Stomach smooth muscle (tissue), 2 donors: ENCODE data around the gene RNF217.
"Not testable (repeated sequence)": the region's sequence is repeated elsewhere in the genome, so short reads cannot be mapped to it uniquely, and the experiment has no call there.

Experiments used
- H3K27ac ChIP-seq: one replicate; pipeline ENCODE4 v1.7.0; 2013; ENCODE audit warnings: mild to moderate bottlenecking, low read length, inconsistent platforms
- H3K27me3 ChIP-seq, 2 donors: one replicate each; pipeline ENCODE4 v1.7.0; 2013; ENCODE audit warnings: low read length in 2 of 2; ENCODE audit not compliant: insufficient read depth in 2 of 2, control insufficient read depth in 1 of 2
- H3K36me3 ChIP-seq, 2 donors: one replicate each; pipeline ENCODE4 v1.7.0; 2013; ENCODE audit warnings: low read length in 2 of 2; ENCODE audit not compliant: control insufficient read depth in 2 of 2, insufficient read depth in 2 of 2
- H3K4me1 ChIP-seq: one replicate; pipeline ENCODE4 v1.7.0; 2013; ENCODE audit warnings: low read length; ENCODE audit not compliant: control insufficient read depth, insufficient read depth
- H3K4me3 ChIP-seq, 2 donors: one replicate each; pipeline ENCODE4 v1.7.0; 2013; ENCODE audit warnings: low read length in 2 of 2
- H3K9ac ChIP-seq, 2 donors: one replicate each; pipeline ENCODE4 v1.7.0; 2013; ENCODE audit warnings: low read length in 2 of 2, mild to moderate bottlenecking in 1 of 2
- H3K9me3 ChIP-seq, 2 donors: one replicate each; pipeline ENCODE4 v1.7.0; 2013; ENCODE audit warnings: low read length in 2 of 2; ENCODE audit not compliant: control insufficient read depth in 2 of 2
- donor health status: healthy.
- donor health status: Pancreatic carcinoma.

RNF217 gene

DNA sequence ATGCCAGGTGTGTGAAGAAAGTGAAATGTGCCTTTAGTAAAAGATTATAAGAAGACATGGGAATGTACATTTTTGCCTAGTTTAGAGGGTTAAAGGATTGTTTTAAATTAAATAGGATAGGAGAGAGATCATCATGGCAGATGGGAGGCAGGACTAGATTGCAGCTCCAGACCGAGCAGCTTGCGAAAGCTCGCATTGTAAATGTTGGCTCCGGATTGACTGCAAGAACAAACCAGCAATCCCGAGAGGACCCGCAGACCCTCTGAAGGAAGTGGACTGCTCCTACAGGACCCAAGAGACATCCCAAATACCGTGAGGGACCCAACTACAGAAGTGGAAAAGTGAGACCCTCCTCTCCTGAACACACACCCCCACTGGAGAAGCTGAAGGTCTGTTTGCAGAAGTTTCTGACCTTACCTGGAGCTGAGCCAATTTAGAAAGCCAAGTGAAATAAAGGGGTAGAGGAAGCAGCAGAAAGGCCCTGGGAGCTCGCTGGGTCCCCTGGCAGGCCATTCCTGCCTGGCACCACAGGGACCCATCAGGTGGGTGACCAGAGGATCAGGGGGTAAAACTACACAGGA is 161.3 kb downstream of the RNF217 start:
- Histone ChIP-seq H3K27ac (no peak overlapping the region), H3K4me1 (no peaks in the 10 kb centered on the region), H3K36me3 (no peaks in the 10 kb centered on the region), H3K9me3 (no peaks in the 10 kb centered on the region), H3K9ac (no peak overlapping the region), H3K27me3 (no peaks in the 10 kb centered on the region), H3K4me3 (no peak overlapping the region)

DNA sequence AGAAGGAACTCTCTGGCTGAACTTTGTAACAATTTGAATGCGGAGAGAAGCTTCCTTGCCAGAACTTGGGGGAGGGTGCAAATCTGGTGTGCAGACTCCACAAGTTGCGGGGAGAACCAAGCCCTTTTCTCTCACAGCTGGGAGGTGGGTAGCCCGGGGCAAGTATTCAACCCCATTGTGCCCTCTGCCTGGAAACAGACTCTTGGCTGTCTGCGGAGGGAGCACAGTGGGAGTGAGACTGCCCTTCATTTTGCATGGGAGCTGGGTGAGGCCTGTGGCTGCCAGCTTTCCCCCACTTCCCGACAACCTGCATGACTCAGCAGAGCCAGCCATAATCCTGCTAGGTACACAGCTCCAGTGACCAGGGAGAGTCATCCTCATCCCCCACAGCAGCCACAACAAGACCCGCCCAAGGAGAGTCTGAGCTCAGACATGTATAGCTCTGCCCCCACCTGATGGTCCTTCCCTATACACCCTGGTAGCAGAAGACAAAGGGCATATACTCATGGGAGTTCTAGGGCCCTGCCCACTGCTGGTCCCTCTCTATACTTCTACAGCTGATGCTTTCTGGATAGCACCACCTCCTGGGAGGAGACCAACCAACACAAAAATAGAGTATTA is 161.9 kb downstream of the RNF217 start:
- no peak overlapping the region for H3K9ac ChIP-seq
- no peak overlapping the region for H3K4me3 ChIP-seq
- H3K27me3 ChIP-seq, result no peaks in the 10 kb centered on the region
- H3K36me3 ChIP-seq, result no peaks in the 10 kb centered on the region
- H3K9me3 ChIP-seq, result no peaks in the 10 kb centered on the region
- H3K4me1 ChIP-seq, result no peaks in the 10 kb centered on the region
- H3K27ac ChIP-seq, result no peak overlapping the region

DNA sequence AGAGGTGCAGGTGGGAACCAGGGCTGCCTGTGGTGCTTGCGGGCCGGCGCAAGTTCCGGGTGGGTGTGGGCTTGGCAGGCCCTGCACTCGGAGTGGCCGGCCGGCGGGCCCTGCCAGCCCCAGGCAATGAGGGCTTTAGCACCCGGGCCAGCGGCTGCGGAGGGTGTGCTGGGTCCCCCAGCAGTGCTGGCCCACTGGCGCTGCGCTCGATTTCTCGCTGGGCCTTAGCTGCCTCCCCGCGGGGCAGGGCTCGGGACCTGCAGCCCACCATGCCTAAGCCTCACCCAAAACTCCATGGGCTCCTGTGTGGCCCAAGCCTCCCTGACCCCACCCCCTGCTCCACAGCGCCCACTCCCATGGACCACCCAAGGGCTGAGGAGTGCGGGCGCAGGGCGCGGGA is 163.6 kb downstream of the RNF217 start:
- H3K36me3 ChIP-seq, H3K4me1 ChIP-seq, H3K27ac ChIP-seq, H3K9ac ChIP-seq, H3K4me3 ChIP-seq, H3K9me3 ChIP-seq, H3K27me3 ChIP-seq: not testable (repeated sequence)

DNA sequence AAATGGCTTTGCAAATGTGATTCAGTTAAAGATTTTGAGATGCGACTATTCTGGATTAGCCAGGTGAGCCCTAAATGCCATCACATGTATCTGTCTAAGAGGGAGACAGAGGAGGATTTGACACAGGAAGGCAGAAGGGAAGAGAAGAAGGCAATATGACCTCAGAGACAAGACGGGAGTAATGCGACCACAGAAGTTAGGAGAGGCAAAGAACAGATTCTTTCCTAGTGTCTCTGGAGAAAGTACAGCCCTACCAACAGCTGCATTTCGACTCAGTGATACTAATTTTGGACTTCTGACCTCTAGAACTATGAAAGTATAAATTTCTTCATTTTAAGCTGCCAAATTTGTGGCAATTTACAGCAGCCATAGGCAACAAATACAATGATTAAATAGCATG is 167.1 kb downstream of the RNF217 start:
- H3K4me1 ChIP-seq, result no peaks in the 10 kb centered on the region
- H3K27me3 ChIP-seq, result no peaks in the 10 kb centered on the region
- no peaks in the 10 kb centered on the region for H3K9me3 ChIP-seq
- no peak overlapping the region for H3K9ac ChIP-seq
- no peak overlapping the region for H3K4me3 ChIP-seq
- H3K27ac ChIP-seq, result no peak overlapping the region
- no peaks in the 10 kb centered on the region for H3K36me3 ChIP-seq

DNA sequence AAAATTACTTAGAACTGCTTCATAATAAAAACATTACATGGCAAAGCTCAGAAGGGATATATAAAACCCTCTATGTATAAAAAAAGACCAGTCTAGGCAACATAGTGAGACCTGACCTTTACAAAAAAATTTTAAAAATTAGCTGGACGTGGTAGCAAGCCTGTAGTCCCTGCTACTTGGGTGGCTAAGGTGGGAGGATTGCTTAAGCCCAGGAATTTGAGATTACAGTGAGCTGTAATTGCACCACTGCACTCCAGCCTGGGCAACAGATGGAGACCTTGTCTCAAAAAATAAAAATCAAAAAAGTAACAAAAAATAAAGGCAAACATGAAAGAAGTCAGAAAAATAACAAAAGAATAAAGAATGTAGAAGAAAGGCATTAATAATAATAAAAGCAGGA is 169.8 kb downstream of the RNF217 start:
- no peak overlapping the region for H3K9ac ChIP-seq
- no peaks in the 10 kb centered on the region for H3K27me3 ChIP-seq
- H3K36me3 ChIP-seq, result no peaks in the 10 kb centered on the region

DNA sequence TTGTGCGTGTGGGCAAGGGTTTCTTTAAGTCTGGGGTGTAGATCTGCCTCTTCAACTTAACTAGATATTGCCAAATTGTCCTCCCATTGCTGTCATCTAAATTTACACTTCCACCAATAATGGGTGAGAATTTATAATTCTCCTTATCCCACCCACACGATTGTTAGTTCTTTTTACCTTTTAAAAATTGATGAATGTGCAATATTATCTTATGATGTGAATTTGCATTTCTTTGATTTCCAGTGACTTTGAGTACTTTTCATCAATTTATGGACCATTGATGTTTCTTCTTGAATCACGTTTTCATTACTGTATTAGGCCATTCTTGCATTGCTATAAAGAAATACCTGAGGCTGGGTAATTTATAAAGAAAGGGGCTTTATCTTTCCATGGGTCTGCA is 174.1 kb downstream of the RNF217 start:
- Histone ChIP-seq H3K9me3 (no peaks in the 10 kb centered on the region), H3K27me3 (no peaks in the 10 kb centered on the region), H3K4me3 (no peak overlapping the region), H3K4me1 (no peaks in the 10 kb centered on the region), H3K9ac (no peak overlapping the region), H3K36me3 (no peaks in the 10 kb centered on the region), H3K27ac (no peak overlapping the region)

More for the DNA sequence above, 169.8 kb downstream of the RNF217 start:
- H3K4me3 ChIP-seq, result no peak overlapping the region
- no peaks in the 10 kb centered on the region for H3K4me1 ChIP-seq
- no peak overlapping the region for H3K27ac ChIP-seq
- no peaks in the 10 kb centered on the region for H3K9me3 ChIP-seq

DNA sequence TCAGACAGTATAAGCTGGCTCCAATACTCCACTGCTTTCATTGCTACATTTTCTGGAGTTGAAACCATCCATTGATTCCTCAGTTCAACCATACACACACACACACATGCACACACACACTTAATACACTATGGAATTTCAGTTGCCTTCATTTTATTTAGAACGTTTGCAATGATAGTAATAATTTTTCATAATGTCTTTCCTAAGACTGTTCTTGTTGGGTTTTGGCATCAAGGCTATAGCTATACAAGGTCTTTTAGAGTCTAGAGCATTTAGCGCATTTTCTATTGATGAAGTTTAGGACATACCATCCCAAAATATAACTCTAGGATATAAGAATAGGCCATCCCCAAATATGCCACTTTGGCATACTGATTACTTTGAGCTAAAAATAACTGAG is 175.8 kb downstream of the RNF217 start:
- Histone ChIP-seq H3K27ac (no peak overlapping the region), H3K36me3 (no peaks in the 10 kb centered on the region), H3K27me3 (no peaks in the 10 kb centered on the region), H3K9me3 (no peaks in the 10 kb centered on the region), H3K4me1 (no peaks in the 10 kb centered on the region), H3K4me3 (no peak overlapping the region), H3K9ac (no peak overlapping the region)

DNA sequence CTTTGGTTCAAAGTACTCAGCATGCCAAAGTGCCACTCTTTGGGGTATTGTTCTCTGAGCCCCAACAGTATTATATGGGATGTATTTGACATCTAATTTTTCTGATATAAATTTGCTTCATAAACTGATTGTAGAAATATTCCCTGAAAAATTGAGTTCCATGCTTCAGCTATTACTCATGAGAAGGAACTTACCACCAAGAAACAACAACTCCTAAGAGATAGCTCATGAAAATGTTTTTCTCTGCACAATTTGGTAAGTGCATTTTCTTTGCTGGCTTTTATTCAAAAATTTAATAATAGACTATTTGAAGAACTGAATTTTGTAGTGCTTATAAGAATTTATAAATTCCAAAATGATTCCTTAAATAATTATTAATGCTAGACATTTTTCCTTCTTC is 178.6 kb downstream of the RNF217 start:
- Histone ChIP-seq H3K4me1 (no peaks in the 10 kb centered on the region), H3K27me3 (peaks cover 0 to 2% of the 10 kb centered on the region in 2 donors), H3K9me3 (no peaks in the 10 kb centered on the region), H3K36me3 (no peaks in the 10 kb centered on the region), H3K27ac (no peak overlapping the region), H3K4me3 (no peak overlapping the region), H3K9ac (no peak overlapping the region)
